ENCODE measurements around the gene POLR1B.

GRCh38 chr2:112529757-112530156 is 12.5 kb upstream of the POLR1B start:
- TF ChIP-seq POLR2AphosphoS5 (IDR thresholded peaks at IDR 0.05; ENCODE audit: low read depth, low read length) (no peak), POLR2A (IDR thresholded peaks at IDR 0.05; ENCODE audit: low read depth, low read length) (no peak)
